H1 (cell line): Measurements from ENCODE around the gene PDLIM3. TPM values are rescaled to one million over a fixed set of nuclear protein-coding genes. Genes with fewer than 3 reads are reported as not detected.

Source experiments
- CTCF ChIA-PET: fragments of 300-600 bp; sonication (Branson Sonifier 250); formaldehyde crosslinking; loops from one replicate; lab custom pipeline; 2021; ENCODE audit not compliant: partially characterized antibody; lab: Charles Lee
- POLR2A ChIA-PET: fragments of 300-600 bp; sonication (Branson Sonifier 250); formaldehyde crosslinking; loops from one replicate; lab custom pipeline; 2021; ENCODE audit warnings: inconsistent platforms; ENCODE audit not compliant: partially characterized antibody; lab: Charles Lee
- DNase-seq, 2 experiments: peaks; one replicate each; pipeline versions ENCODE4 v3.0.0 to v3.0.0-alpha.2; 2010 to 2022; ENCODE audit warnings: low spot score in 2 of 2, low read depth in 1 of 2, mixed read lengths in 1 of 2
- FAIRE-seq: peaks from 2 replicates; lab custom pipeline; 2011; peaks lifted over from hg19 to GRCh38; lab: Jason Lieb, UNC
- H2AFZ ChIP-seq: 2 replicates; pipeline ENCODE4 v1.8.1; 2012; ENCODE audit warnings: low read length, inconsistent platforms
- H2AK5ac ChIP-seq: 2 replicates; pipeline ENCODE4 v1.6.1; 2013; ENCODE audit warnings: low read depth, low read length
- H2BK120ac ChIP-seq: replicated peaks from 2 replicates; pipeline ENCODE3; 2013; ENCODE audit warnings: low read depth, low read length, inconsistent platforms
- H2BK12ac ChIP-seq: 2 replicates; pipeline ENCODE4 v1.6.1; 2013; ENCODE audit warnings: low read depth, low read length
- H2BK15ac ChIP-seq: 2 replicates; pipeline ENCODE4 v1.6.1; 2013; ENCODE audit warnings: low read length
- H2BK20ac ChIP-seq: 2 replicates; pipeline ENCODE4 v1.6.1; 2013; ENCODE audit warnings: low read length
- H2BK5ac ChIP-seq: 2 replicates; pipeline ENCODE4 v1.6.1; 2013; ENCODE audit warnings: low read depth, low read length
- H3K14ac ChIP-seq: 2 replicates; pipeline ENCODE4 v1.6.1; 2013; ENCODE audit warnings: inconsistent platforms; ENCODE audit not compliant: insufficient read length
- H3K18ac ChIP-seq: 2 replicates; pipeline ENCODE4 v1.6.1; 2013; ENCODE audit warnings: low read length; ENCODE audit errors: extremely low read depth
- H3K23ac ChIP-seq: 2 replicates; pipeline ENCODE4 v1.6.1; 2013; ENCODE audit warnings: inconsistent platforms; ENCODE audit not compliant: insufficient read length
- H3K23me2 ChIP-seq: 2 replicates; pipeline ENCODE4 v1.6.1; 2013; ENCODE audit warnings: low read depth, low read length
- H3K27ac ChIP-seq: 2 replicates; pipeline ENCODE4 v1.6.1; 2011; ENCODE audit warnings: low read depth, low read length, inconsistent platforms
- H3K27me3 ChIP-seq, 4 experiments: replicated peaks in 1 of 4; 1 replicate in 1 of 4; 2 replicates in 3 of 4; pipeline versions ENCODE4 v1.6.1 to v1.8.1; 2011 to 2013; ENCODE audit warnings: low read length in 3 of 4, mild to moderate bottlenecking in 3 of 4, inconsistent platforms in 2 of 4, mixed read lengths in 2 of 4, moderate library complexity in 1 of 4; ENCODE audit not compliant: control insufficient read depth in 3 of 4, insufficient read depth in 3 of 4; ENCODE audit errors: extremely low read depth in 1 of 4
- H3K36me3 ChIP-seq, 4 experiments: 2 replicates each; pipeline versions ENCODE4 v1.6.1 to v1.8.1; 2011 to 2013; ENCODE audit warnings: mild to moderate bottlenecking in 4 of 4, low read length in 3 of 4, moderate library complexity in 2 of 4, control low read depth in 1 of 4, inconsistent platforms in 1 of 4; ENCODE audit not compliant: insufficient read depth in 4 of 4, control insufficient read depth in 2 of 4
- H3K4ac ChIP-seq: replicated peaks from 2 replicates; pipeline ENCODE3; 2013; ENCODE audit warnings: low read length, low read depth, mixed read lengths, inconsistent platforms; ENCODE audit not compliant: insufficient read length
- H3K4me1 ChIP-seq, 4 experiments: replicated peaks in 1 of 4; 1 replicate in 1 of 4; 2 replicates in 3 of 4; pipeline versions ENCODE4 v1.6.1 to v1.8.1; 2011 to 2013; ENCODE audit warnings: low read length in 3 of 4, inconsistent platforms in 2 of 4, mixed read lengths in 1 of 4; ENCODE audit not compliant: insufficient read depth in 4 of 4, control insufficient read depth in 3 of 4
- H3K4me2 ChIP-seq, 2 experiments: 2 replicates each; pipeline versions ENCODE4 v1.6.1 to v1.8.1; 2011 to 2013; ENCODE audit warnings: low read depth in 2 of 2, low read length in 2 of 2, control low read depth in 1 of 2, inconsistent platforms in 1 of 2, mild to moderate bottlenecking in 1 of 2; ENCODE audit not compliant: insufficient read depth in 1 of 2
- H3K4me3 ChIP-seq, 4 experiments: fragments of 200-600, 300-600 bp in 1 of 4; sonication (generic), shearing (Covaris generic), sonication (Bioruptor Twin) in 1 of 4; 2 replicates each; pipeline versions ENCODE4 v1.5.1 to v1.8.1; 2011 to 2016; ENCODE audit warnings: low read length in 4 of 4, low read depth in 3 of 4, control low read depth in 2 of 4, inconsistent platforms in 2 of 4, mild to moderate bottlenecking in 2 of 4, mixed read lengths in 1 of 4, moderate library complexity in 1 of 4; ENCODE audit not compliant: insufficient read depth in 2 of 4; ENCODE audit errors: extremely low read depth in 1 of 4
- H3K56ac ChIP-seq: replicated peaks from 2 replicates; pipeline ENCODE3; 2013; ENCODE audit warnings: low read depth, mild to moderate bottlenecking, mixed read lengths, low read length, inconsistent platforms; ENCODE audit not compliant: insufficient read length
- H3K79me1 ChIP-seq: 2 replicates; pipeline ENCODE4 v1.6.1; 2013; ENCODE audit warnings: low read depth, low read length, control low read depth
- H3K79me2 ChIP-seq, 2 experiments: 2 replicates each; pipeline versions ENCODE4 v1.6.1 to v1.8.1; 2012 to 2013; ENCODE audit warnings: low read length in 2 of 2, mild to moderate bottlenecking in 2 of 2, inconsistent platforms in 1 of 2; ENCODE audit not compliant: insufficient read depth in 2 of 2, control insufficient read depth in 1 of 2
- H3K9ac ChIP-seq, 4 experiments: replicated peaks in 1 of 4; 1 replicate in 1 of 4; 2 replicates in 3 of 4; pipeline versions ENCODE4 v1.6.1 to v1.8.1; 2011 to 2013; ENCODE audit warnings: low read depth in 3 of 4, low read length in 3 of 4, control low read depth in 2 of 4, mild to moderate bottlenecking in 2 of 4, moderate library complexity in 2 of 4, inconsistent platforms in 1 of 4; ENCODE audit errors: extremely low read depth in 1 of 4
- H3K9me3 ChIP-seq, 2 experiments: 2 replicates each; pipeline versions ENCODE4 v1.6.1 to v1.8.1; 2012 to 2013; ENCODE audit warnings: mild to moderate bottlenecking in 2 of 2, moderate library complexity in 2 of 2, control low read depth in 1 of 2, inconsistent platforms in 1 of 2, low read depth in 1 of 2, low read length in 1 of 2, mixed read lengths in 1 of 2; ENCODE audit not compliant: insufficient read depth in 2 of 2
- H4K20me1 ChIP-seq, 2 experiments: replicated peaks in 1 of 2; 2 replicates each; pipeline versions ENCODE3 to v1.8.1; 2011 to 2013; ENCODE audit warnings: inconsistent platforms in 2 of 2, low read length in 2 of 2, mild to moderate bottlenecking in 1 of 2; ENCODE audit not compliant: insufficient read depth in 2 of 2, control insufficient read depth in 1 of 2
- H4K5ac ChIP-seq: 2 replicates; pipeline ENCODE4 v1.6.1; 2013; ENCODE audit warnings: low read length, low read depth, mixed read lengths, inconsistent platforms; ENCODE audit not compliant: insufficient read length
- H4K8ac ChIP-seq: 2 replicates; pipeline ENCODE4 v1.8.0; 2013; ENCODE audit warnings: mild to moderate bottlenecking, moderate library complexity, low read length, inconsistent platforms; ENCODE audit not compliant: insufficient read depth; ENCODE audit errors: extremely low read depth
- H4K91ac ChIP-seq: replicated peaks from 2 replicates; pipeline ENCODE3; 2013; ENCODE audit warnings: low read length, mixed read lengths, inconsistent platforms; ENCODE audit not compliant: insufficient read length
- CBX8 ChIP-seq: fragments of 300-800, 300-1000 bp; sonication (generic); IDR thresholded peaks from 2 replicates; pipeline ENCODE4 v1.7.1; 2016; ENCODE audit warnings: low read depth, low read length, borderline replicate concordance
- EZH2 ChIP-seq: fragments of 200-600 bp; sonication (generic); IDR thresholded peaks from 2 replicates; pipeline ENCODE4 v1.7.1; 2012; ENCODE audit warnings: low read depth, mild to moderate bottlenecking, moderate library complexity, low read length, inconsistent platforms; ENCODE audit not compliant: severe bottlenecking
- GTF2F1 ChIP-seq: IDR thresholded peaks from 2 replicates; pipeline ENCODE4 v1.6.1; 2012; ENCODE audit warnings: low read depth, low read length, improper control_type of control experiment, borderline replicate concordance
- HDAC6 ChIP-seq: IDR thresholded peaks from one replicate; pipeline ENCODE4 v1.7.1; 2012; ENCODE audit warnings: low read depth, mild to moderate bottlenecking, inconsistent platforms, low read length, moderate library complexity
- KDM4A ChIP-seq: IDR thresholded peaks from one replicate; pipeline ENCODE4 v1.7.1; 2012; ENCODE audit warnings: low read depth, mild to moderate bottlenecking, moderate library complexity, low read length, inconsistent platforms; ENCODE audit not compliant: severe bottlenecking
- RNF2 ChIP-seq: fragments of 200-900, 300-1000 bp; sonication (generic); IDR thresholded peaks from 2 replicates; pipeline ENCODE4 v1.7.1; 2016; ENCODE audit warnings: borderline replicate concordance, low read depth, mild to moderate bottlenecking, antibody characterized with exemption, low read length; ENCODE audit not compliant: poor library complexity, severe bottlenecking; ENCODE audit errors: missing control alignments
- RXRA ChIP-seq: IDR thresholded peaks from 2 replicates; pipeline ENCODE4 v1.6.1; 2011; ENCODE audit warnings: low read depth, mild to moderate bottlenecking, low read length, moderate library complexity; ENCODE audit not compliant: insufficient read depth
- TAF7 ChIP-seq: optimal IDR thresholded peaks from 2 replicates; pipeline ENCODE3; 2011; ENCODE audit warnings: low read depth, mild to moderate bottlenecking, inconsistent platforms, low read length, moderate library complexity, borderline replicate concordance
- TEAD4 ChIP-seq: IDR thresholded peaks from 2 replicates; pipeline ENCODE4 v1.6.1; 2012; ENCODE audit warnings: low read depth, low read length, inconsistent platforms, mixed read lengths
- ZNF274 ChIP-seq: IDR thresholded peaks from 2 replicates; pipeline ENCODE4 v1.7.0; 2012; ENCODE audit warnings: low read length, borderline replicate concordance; ENCODE audit errors: extremely low read depth
- polyA plus RNA-seq, 7 experiments: library from polyadenylated mRNA; depleted of rRNA in 3 of 7; stranded (reverse) in 5 of 7; unstranded in 2 of 7; fragments of >200 nt in 5 of 7; fragments of 200-250 nt in 2 of 7; gene quantifications; 1 replicate in 5 of 7; 2 replicates in 1 of 7; 4 replicates in 1 of 7; pipeline versions ENCODE4 v1.2.1 to v1.2.3, GENCODE V29; 2011 to 2013; ENCODE audit warnings: missing spikeins in 2 of 7, mixed read lengths in 2 of 7
- total RNA-seq: library from RNA; stranded (reverse); fragmentation: NEBNext Ultra II Directional; extraction: Animal tissue kit (Norgen Biotek cat#: 25700); gene quantifications from 2 replicates; pipeline ENCODE4 v1.2.1, GENCODE V29; 2021
- TF ChIP-seq, protein P1 (sequence below), 3 experiments: IDR thresholded peaks; 1 replicate in 2 of 3; 2 replicates in 1 of 3; pipeline versions ENCODE4 v1.5.1 to v1.6.1; 2011; ENCODE audit warnings: low read length in 3 of 3, mild to moderate bottlenecking in 3 of 3, inconsistent platforms in 2 of 3, low read depth in 1 of 3, moderate library complexity in 1 of 3; ENCODE audit not compliant: insufficient read depth in 1 of 3; ENCODE audit errors: control extremely low read depth in 1 of 3

PDLIM3 gene
- total and polyA plus RNA-seq, 2 of the 8 experiments (the other 6 are each of a cell fraction or from before 2014, with no cell fraction given) = 7.6 to 8.1 TPM

DNA sequence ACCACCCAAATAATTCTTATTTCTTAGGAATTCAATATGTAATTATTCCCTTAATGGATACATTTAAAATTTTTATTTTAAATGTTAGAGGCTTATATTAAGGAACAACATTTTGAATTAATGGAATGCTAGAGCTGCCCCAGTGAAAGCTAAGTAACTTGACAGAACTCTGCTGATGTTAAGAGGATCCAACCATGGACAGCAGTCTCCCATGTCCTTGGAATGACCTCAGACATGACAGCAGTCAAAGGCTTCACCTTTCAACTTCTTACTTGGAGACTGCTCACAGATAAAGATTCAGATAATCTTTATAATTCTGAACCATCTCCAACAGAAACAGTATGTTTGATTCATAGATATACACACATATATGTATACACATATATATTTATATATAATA lies 17.2 kb downstream of the PDLIM3 start:
- CTCF ChIA-PET = interaction anchor here (0.9 to 2.5 kb wide), 3 partner anchors 10 to 520 kb away, joined by 3 to 5 read pairs (median 4); no protein-coding TSS in a partner anchor
- FAIRE-seq = no peak
- TF ChIP-seq EZH2 = no peak
- no peak for TF ChIP-seq RNF2
- TF ChIP-seq TEAD4 = no peak
- TF ChIP-seq GTF2F1 = no peak
- no peak for TF ChIP-seq RXRA
- no peak for TF ChIP-seq CBX8
- no peak for TF ChIP-seq TAF7
- no peak for TF ChIP-seq HDAC6
- TF ChIP-seq, protein P1, sequence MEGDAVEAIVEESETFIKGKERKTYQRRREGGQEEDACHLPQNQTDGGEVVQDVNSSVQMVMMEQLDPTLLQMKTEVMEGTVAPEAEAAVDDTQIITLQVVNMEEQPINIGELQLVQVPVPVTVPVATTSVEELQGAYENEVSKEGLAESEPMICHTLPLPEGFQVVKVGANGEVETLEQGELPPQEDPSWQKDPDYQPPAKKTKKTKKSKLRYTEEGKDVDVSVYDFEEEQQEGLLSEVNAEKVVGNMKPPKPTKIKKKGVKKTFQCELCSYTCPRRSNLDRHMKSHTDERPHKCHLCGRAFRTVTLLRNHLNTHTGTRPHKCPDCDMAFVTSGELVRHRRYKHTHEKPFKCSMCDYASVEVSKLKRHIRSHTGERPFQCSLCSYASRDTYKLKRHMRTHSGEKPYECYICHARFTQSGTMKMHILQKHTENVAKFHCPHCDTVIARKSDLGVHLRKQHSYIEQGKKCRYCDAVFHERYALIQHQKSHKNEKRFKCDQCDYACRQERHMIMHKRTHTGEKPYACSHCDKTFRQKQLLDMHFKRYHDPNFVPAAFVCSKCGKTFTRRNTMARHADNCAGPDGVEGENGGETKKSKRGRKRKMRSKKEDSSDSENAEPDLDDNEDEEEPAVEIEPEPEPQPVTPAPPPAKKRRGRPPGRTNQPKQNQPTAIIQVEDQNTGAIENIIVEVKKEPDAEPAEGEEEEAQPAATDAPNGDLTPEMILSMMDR (IDR thresholded peaks at IDR 0.05; ENCODE audit: control extremely low read depth in 1 of 3, insufficient read depth in 1 of 3, low read depth in 1 of 3, low read length in 3 of 3) = no peak
- TF ChIP-seq KDM4A = no peak
- TF ChIP-seq ZNF274 = no peak

More for the DNA sequence above, 17.2 kb downstream of the PDLIM3 start:
- no peak for DNase-seq
- H3K9me3 ChIP-seq = no peaks in the 10 kb centered on the region
- H2BK5ac ChIP-seq = no peak overlapping the region
- no peaks in the 10 kb centered on the region for H4K20me1 ChIP-seq
- no peak overlapping the region for H3K4me2 ChIP-seq
- no peak overlapping the region for H2BK120ac ChIP-seq
- no peak overlapping the region for H4K5ac ChIP-seq
- no peaks in the 10 kb centered on the region for H3K79me1 ChIP-seq
- no peak overlapping the region for H2BK15ac ChIP-seq
- no peak overlapping the region for H3K56ac ChIP-seq
- no peak overlapping the region for H4K91ac ChIP-seq
- no peak overlapping the region for H2AK5ac ChIP-seq
- no peaks in the 10 kb centered on the region; a peak in 1 of 8 replicates for H3K36me3 ChIP-seq
- H3K23ac ChIP-seq = no peak overlapping the region
- POLR2A ChIA-PET = interaction anchor here (1.4 kb wide), 1 partner anchor 10 kb away, joined by 5 read pairs; no protein-coding TSS in a partner anchor
- H2BK20ac ChIP-seq = no peak overlapping the region
- H3K27ac ChIP-seq = no peak overlapping the region
- no peak overlapping the region for H3K14ac ChIP-seq
- no peak overlapping the region for H3K4ac ChIP-seq
- H3K4me3 ChIP-seq = no peak overlapping the region
- H2AFZ ChIP-seq = no peak overlapping the region
- no peak overlapping the region for H3K9ac ChIP-seq
- no peaks in the 10 kb centered on the region for H3K4me1 ChIP-seq
- H4K8ac ChIP-seq = no peak overlapping the region
- H3K23me2 ChIP-seq = no peaks in the 10 kb centered on the region
- H3K18ac ChIP-seq = no peak overlapping the region
- H3K27me3 ChIP-seq = no peaks in the 10 kb centered on the region
- no peak overlapping the region for H2BK12ac ChIP-seq
- no peaks in the 10 kb centered on the region for H3K79me2 ChIP-seq
